Loucy (cell line): Measurements from ENCODE around the gene ACVRL1.
A peak's percentile ranks its signal among the peaks of the same experiment; 100 is the strongest.

ENCODE experiments used
- H2AFZ ChIP-seq: fragments of 200-600 bp; sonication (generic); 2 replicates; pipeline ENCODE4 v1.6.0; 2016; ENCODE audit warnings: antibody characterized with exemption, mild to moderate bottlenecking, low read length, moderate library complexity
- H3F3A ChIP-seq: fragments of 200-600 bp; 2 replicates; pipeline ENCODE4 v1.6.0; 2016; ENCODE audit warnings: antibody characterized with exemption, low read depth, mild to moderate bottlenecking
- H3K27me3 ChIP-seq: fragments of 200-600 bp; sonication (generic); 2 replicates; pipeline ENCODE4 v1.6.1; 2014; ENCODE audit warnings: low read length, mild to moderate bottlenecking; ENCODE audit not compliant: insufficient read depth, poor library complexity, severe bottlenecking
- H3K36me3 ChIP-seq: fragments of 200-600 bp; sonication (generic); 2 replicates; pipeline ENCODE4 v1.6.1; 2016; ENCODE audit warnings: low read length; ENCODE audit not compliant: insufficient read depth
- H3K4me1 ChIP-seq: fragments of 200-600 bp; sonication (generic); 2 replicates; pipeline ENCODE4 v1.5.1; 2014; ENCODE audit warnings: low read length, mild to moderate bottlenecking; ENCODE audit not compliant: insufficient read depth, poor library complexity, severe bottlenecking
- H3K4me2 ChIP-seq: fragments of 200-600 bp; sonication (generic); 2 replicates; pipeline ENCODE4 v1.6.0; 2014; ENCODE audit warnings: antibody characterized with exemption, low read length, low read depth, mild to moderate bottlenecking; ENCODE audit not compliant: poor library complexity, severe bottlenecking
- H3K4me3 ChIP-seq: fragments of 200-600 bp; sonication (generic); 2 replicates; pipeline ENCODE4 v1.5.1; 2014; ENCODE audit warnings: low read length, mild to moderate bottlenecking, mixed read lengths; ENCODE audit not compliant: poor library complexity, severe bottlenecking
- H3K79me2 ChIP-seq: fragments of 200-600 bp; sonication (generic); 2 replicates; pipeline ENCODE4 v1.6.1; 2014; ENCODE audit warnings: low read length; ENCODE audit not compliant: insufficient read depth
- H3K9ac ChIP-seq: fragments of 200-600 bp; sonication (generic); 2 replicates; pipeline ENCODE4 v1.6.0; 2014; ENCODE audit warnings: mild to moderate bottlenecking, low read depth, low read length, moderate library complexity; ENCODE audit not compliant: poor library complexity, severe bottlenecking
- H3K9me2 ChIP-seq: fragments of 200-600 bp; sonication (generic); replicated peaks from 2 replicates; pipeline ENCODE4 v1.6.1; 2016; ENCODE audit warnings: low read depth, low read length, mixed read lengths
- H3K9me3 ChIP-seq: fragments of 200-600 bp; sonication (generic); 2 replicates; pipeline ENCODE4 v1.6.1; 2014; ENCODE audit warnings: mild to moderate bottlenecking, antibody characterized with exemption, low read length, low read depth; ENCODE audit not compliant: insufficient read depth
- H4K20me1 ChIP-seq: fragments of 200-600 bp; sonication (generic); 2 replicates; pipeline ENCODE4 v1.6.0; 2014; ENCODE audit warnings: antibody characterized with exemption, low read length, mild to moderate bottlenecking; ENCODE audit not compliant: insufficient read depth, poor library complexity, severe bottlenecking
- EZH2phosphoT487 ChIP-seq: fragments of 200-600 bp; IDR thresholded peaks from 2 replicates; pipeline ENCODE4 v1.6.1; 2018; ENCODE audit warnings: antibody characterized with exemption, mild to moderate bottlenecking, moderate library complexity, borderline replicate concordance
- TF ChIP-seq, protein P1 (sequence below): fragments of 200-600 bp; sonication (generic); conservative IDR thresholded peaks from 2 replicates; pipeline ENCODE4 v1.5.1; 2014; ENCODE audit warnings: mild to moderate bottlenecking, antibody characterized with exemption, low read length

ACVRL1 gene

DNA sequence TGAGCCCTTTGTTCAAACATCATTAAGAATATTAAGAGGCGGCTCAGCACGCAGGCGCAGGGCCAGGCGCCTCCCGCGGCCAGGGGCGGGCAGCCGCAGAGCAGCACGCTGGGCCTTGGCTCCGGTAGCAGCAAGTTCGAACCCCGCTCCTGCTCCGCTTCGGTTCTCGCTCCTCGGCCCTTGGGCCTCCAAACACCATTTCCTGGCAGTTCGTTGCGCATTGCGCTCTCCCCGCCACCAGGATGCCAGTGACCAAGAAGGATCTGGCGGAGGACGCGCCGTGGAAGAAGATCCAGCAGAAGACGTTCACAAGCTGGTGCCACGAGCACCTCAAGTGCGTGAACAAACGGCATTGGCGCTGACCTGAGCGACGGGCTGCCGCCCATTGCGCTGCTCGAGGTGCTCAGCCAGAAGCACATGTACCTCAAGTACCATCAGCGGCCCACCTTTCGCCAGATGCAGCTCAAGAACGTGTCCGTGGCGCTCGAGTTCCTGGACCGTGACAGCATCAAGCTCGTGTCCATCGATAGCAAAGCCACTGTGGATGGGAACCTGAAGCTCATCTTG lies 6.9 kb upstream of the ACVRL1 start:
- no peak overlapping the region for H2AFZ ChIP-seq
- no peak overlapping the region for H3K4me3 ChIP-seq
- H3K4me2 ChIP-seq, result no peak overlapping the region
- peaks cover 13% of the 10 kb centered on the region for H3K4me1 ChIP-seq
- H4K20me1 ChIP-seq, result no peaks in the 10 kb centered on the region
- H3K9me2 ChIP-seq, result no peaks in the 10 kb centered on the region
- H3K9ac ChIP-seq, result no peak overlapping the region
- no peak for TF ChIP-seq EZH2phosphoT487
- TF ChIP-seq, protein P1, sequence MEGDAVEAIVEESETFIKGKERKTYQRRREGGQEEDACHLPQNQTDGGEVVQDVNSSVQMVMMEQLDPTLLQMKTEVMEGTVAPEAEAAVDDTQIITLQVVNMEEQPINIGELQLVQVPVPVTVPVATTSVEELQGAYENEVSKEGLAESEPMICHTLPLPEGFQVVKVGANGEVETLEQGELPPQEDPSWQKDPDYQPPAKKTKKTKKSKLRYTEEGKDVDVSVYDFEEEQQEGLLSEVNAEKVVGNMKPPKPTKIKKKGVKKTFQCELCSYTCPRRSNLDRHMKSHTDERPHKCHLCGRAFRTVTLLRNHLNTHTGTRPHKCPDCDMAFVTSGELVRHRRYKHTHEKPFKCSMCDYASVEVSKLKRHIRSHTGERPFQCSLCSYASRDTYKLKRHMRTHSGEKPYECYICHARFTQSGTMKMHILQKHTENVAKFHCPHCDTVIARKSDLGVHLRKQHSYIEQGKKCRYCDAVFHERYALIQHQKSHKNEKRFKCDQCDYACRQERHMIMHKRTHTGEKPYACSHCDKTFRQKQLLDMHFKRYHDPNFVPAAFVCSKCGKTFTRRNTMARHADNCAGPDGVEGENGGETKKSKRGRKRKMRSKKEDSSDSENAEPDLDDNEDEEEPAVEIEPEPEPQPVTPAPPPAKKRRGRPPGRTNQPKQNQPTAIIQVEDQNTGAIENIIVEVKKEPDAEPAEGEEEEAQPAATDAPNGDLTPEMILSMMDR, result no peak
- no peaks in the 10 kb centered on the region for H3K79me2 ChIP-seq
- H3F3A ChIP-seq, result no peaks in the 10 kb centered on the region
- H3K36me3 ChIP-seq, result no peaks in the 10 kb centered on the region
- no peaks in the 10 kb centered on the region for H3K27me3 ChIP-seq
- no peaks in the 10 kb centered on the region for H3K9me3 ChIP-seq

GRCh38 chr12:51901121-51901817 lies 6.0 kb upstream of the ACVRL1 start:
- no peaks in the 10 kb centered on the region for H3K27me3 ChIP-seq

DNA sequence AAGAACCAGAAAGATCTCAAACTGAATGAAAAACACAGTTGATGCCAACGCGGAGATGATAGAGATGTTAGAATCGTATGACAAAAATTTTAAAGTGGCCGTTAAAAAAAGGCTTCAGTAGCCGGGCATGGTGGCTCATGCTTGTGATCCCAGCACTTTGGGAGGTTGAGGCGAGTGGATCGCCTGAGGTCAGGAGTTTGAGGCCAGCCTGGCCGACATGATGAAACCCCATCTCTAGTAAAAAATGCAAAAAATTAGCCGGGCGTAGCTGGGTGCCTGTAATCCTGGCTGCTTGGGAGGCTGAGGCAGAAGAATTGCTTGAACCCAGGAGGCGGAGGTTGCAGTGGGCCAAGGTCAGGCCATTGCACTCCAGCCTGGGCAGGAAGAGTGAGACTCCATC lies 5.4 kb upstream of the ACVRL1 start:
- Histone ChIP-seq H3K9ac (no peak overlapping the region), H3K36me3 (no peaks in the 10 kb centered on the region), H3K4me3 (no peak overlapping the region), H3K9me2 (no peaks in the 10 kb centered on the region), H3K79me2 (no peaks in the 10 kb centered on the region), H4K20me1 (no peaks in the 10 kb centered on the region), H2AFZ (peak overlapping the region; percentile 74; the same call in 1 of the 2 replicates), H3K4me2 (peak overlapping the region; percentile 50), H3K27me3 (no peaks in the 10 kb centered on the region), H3K9me3 (no peaks in the 10 kb centered on the region), H3F3A (no peaks in the 10 kb centered on the region), H3K4me1 (peaks cover 20% of the 10 kb centered on the region)
- no peak for TF ChIP-seq EZH2phosphoT487
- TF ChIP-seq, protein P1, result no peak

More at GRCh38 chr12:51901121-51901817, 6.0 kb upstream of the ACVRL1 start:
- peak overlapping the region; percentile 4 for H3K4me3 ChIP-seq
- no peaks in the 10 kb centered on the region for H4K20me1 ChIP-seq
- H3F3A ChIP-seq, result no peaks in the 10 kb centered on the region
- H3K9me3 ChIP-seq, result no peaks in the 10 kb centered on the region
- H3K36me3 ChIP-seq, result no peaks in the 10 kb centered on the region
- H3K4me1 ChIP-seq, result peaks cover 20% of the 10 kb centered on the region
- no peak overlapping the region for H3K9ac ChIP-seq
- H2AFZ ChIP-seq, result peak overlapping the region; percentile 74; the same call in 1 of the 2 replicates
- H3K9me2 ChIP-seq, result no peaks in the 10 kb centered on the region
- H3K4me2 ChIP-seq, result peak overlapping the region; percentile 50
- H3K79me2 ChIP-seq, result no peaks in the 10 kb centered on the region
- TF ChIP-seq, protein P1, result no peak
- no peak for TF ChIP-seq EZH2phosphoT487
